Measurements from ENCODE around the gene HNRNPA0. TPM values are rescaled to one million over a fixed set of nuclear protein-coding genes. Genes with fewer than 3 reads are reported as not detected.

Gene HNRNPA0
- total and polyA plus RNA-seq, 2 donors (not counting 3 experiments of a cell fraction or from before 2014, with no cell fraction given) = 16.0 to 37.5 TPM

DNA sequence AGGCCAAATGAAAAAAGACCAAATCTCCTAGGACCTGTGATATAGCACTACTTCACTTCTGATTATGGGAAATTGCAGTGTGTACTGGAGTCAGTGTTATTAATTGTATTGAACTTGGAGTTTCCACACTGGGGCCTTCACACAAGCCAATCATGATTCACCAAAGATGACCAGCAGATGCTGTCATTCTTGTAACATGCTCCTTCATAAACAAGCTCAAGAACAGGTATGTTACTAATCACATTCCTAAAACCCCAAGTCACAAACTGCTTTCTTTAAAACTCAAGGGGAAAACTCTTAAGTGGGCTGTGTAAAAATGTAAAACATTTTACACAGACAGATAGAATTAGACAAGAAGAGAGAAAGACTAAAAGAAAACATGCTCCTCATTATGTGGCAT lies 23.8 kb downstream of the HNRNPA0 start:
- no peaks in the 10 kb centered on the region for H3K27me3 ChIP-seq (ENCODE audit: control insufficient read depth in 2 of 2, insufficient read depth in 2 of 2, low read length in 2 of 2)
- dilution Hi-C loops (cut with MboI; ENCODE audit: extremely low pct_ligation_motif_present, low sequenced_read_pairs) = no loop called here
- H3K36me3 ChIP-seq (ENCODE audit: control insufficient read depth in 2 of 2, extremely low read depth in 1 of 2, insufficient read depth in 2 of 2, low read length in 2 of 2) = peaks cover 0 to 4% of the 10 kb centered on the region in 2 experiments
- H2AFZ ChIP-seq (ENCODE audit: low read depth, low read length) = no peak overlapping the region
- no peak overlapping the region for H3K4me3 ChIP-seq (replicated peaks in 1 of 3; ENCODE audit: insufficient read depth in 1 of 3, low read depth in 1 of 3, low read length in 3 of 3)
- CTCF ChIA-PET = interaction anchor here (0.6 to 8.7 kb wide), 4 partner anchors 11 to 107 kb away, joined by 3 to 226 read pairs (median 6); no protein-coding TSS in a partner anchor
- no peak for FAIRE-seq
- H4K20me1 ChIP-seq (replicated peaks; ENCODE audit: control insufficient read depth, extremely low read depth, insufficient read depth, low read length) = no peaks in the 10 kb centered on the region
- H3K9me1 ChIP-seq (replicated peaks; ENCODE audit: control insufficient read depth, extremely low read depth, insufficient read depth, low read length) = no peaks in the 10 kb centered on the region
- intact Hi-C loops (cut with micrococcal nuclease) = no loop called here
- peaks cover 3% of the 10 kb centered on the region for H3K79me2 ChIP-seq (ENCODE audit: control insufficient read depth, insufficient read depth, low read length)
- no peak for DNase-seq (ENCODE audit: low read depth, low spot score)
- no peak overlapping the region for H3K9ac ChIP-seq (replicated peaks; ENCODE audit: extremely low read depth, insufficient read depth, low read length)
- peaks cover 14% of the 10 kb centered on the region for H3K4me1 ChIP-seq (ENCODE audit: control insufficient read depth, extremely low read depth, insufficient read depth, low read length)
- POLR2A ChIA-PET = no interaction called here
- no TSS peak for BruUV-seq (replicated peaks)
- H3K27ac ChIP-seq (ENCODE audit: insufficient read depth, low read depth, low read length) = no peak overlapping the region
- no peaks in the 10 kb centered on the region for H3K9me3 ChIP-seq (replicated peaks; ENCODE audit: control insufficient read depth, insufficient read depth, low read length)
- H3K4me2 ChIP-seq (ENCODE audit: insufficient read depth, low read length) = no peak overlapping the region
- TF ChIP-seq GATA2 (IDR thresholded peaks at IDR 0.05; ENCODE audit: insufficient read depth, insufficient read length, low read depth, low read length) (no peak), POLR2AphosphoS5 (IDR thresholded peaks at IDR 0.05; ENCODE audit: insufficient read depth, low read depth, low read length) (no peak), JUN (IDR thresholded peaks at IDR 0.05; ENCODE audit: borderline replicate concordance, insufficient read depth, insufficient read length, low read depth) (no peak), MAX (IDR thresholded peaks at IDR 0.05; ENCODE audit: insufficient read depth, insufficient read length) (no peak), EZH2 (IDR thresholded peaks at IDR 0.05; ENCODE audit: borderline replicate concordance, low read depth, low read length, severe bottlenecking) (no peak)
- TF ChIP-seq, protein P1, sequence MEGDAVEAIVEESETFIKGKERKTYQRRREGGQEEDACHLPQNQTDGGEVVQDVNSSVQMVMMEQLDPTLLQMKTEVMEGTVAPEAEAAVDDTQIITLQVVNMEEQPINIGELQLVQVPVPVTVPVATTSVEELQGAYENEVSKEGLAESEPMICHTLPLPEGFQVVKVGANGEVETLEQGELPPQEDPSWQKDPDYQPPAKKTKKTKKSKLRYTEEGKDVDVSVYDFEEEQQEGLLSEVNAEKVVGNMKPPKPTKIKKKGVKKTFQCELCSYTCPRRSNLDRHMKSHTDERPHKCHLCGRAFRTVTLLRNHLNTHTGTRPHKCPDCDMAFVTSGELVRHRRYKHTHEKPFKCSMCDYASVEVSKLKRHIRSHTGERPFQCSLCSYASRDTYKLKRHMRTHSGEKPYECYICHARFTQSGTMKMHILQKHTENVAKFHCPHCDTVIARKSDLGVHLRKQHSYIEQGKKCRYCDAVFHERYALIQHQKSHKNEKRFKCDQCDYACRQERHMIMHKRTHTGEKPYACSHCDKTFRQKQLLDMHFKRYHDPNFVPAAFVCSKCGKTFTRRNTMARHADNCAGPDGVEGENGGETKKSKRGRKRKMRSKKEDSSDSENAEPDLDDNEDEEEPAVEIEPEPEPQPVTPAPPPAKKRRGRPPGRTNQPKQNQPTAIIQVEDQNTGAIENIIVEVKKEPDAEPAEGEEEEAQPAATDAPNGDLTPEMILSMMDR (IDR thresholded peaks at IDR 0.05; ENCODE audit: extremely low read depth in 1 of 2, insufficient read depth in 1 of 2, low read depth in 1 of 2, low read length in 2 of 2) = no peak
